ENCODE results near the gene HBEGF.
A peak's percentile ranks its signal among the peaks of the same experiment; 100 is the strongest.
"Not testable (repeated sequence)": the region's sequence is repeated elsewhere in the genome, so short reads cannot be mapped to it uniquely, and the experiment has no call there.

The HBEGF gene

DNA sequence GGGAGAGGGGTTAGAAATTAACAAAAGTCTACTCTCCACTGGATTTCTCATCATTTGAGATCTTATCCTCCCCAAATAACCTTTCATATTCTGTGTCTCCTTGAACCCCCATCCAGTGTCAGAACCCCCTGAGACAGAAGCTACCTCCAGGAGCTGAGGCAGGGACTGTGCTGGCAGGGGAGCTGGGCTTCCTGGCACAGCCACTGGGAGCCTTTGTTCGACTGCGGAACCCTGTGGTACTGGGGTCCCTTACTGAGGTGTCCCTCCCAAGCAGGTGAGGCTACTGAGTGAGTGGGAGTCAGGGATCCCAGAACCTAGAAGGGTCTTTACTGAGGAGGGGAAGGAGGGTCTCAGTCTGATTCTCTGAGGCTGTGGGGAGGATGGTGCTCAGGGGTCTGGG, 15.5 kb upstream of the HBEGF start:
- no peak for DNase-seq (ENCODE audit: low read depth in 1 of 2, low spot score in 1 of 2)

DNA sequence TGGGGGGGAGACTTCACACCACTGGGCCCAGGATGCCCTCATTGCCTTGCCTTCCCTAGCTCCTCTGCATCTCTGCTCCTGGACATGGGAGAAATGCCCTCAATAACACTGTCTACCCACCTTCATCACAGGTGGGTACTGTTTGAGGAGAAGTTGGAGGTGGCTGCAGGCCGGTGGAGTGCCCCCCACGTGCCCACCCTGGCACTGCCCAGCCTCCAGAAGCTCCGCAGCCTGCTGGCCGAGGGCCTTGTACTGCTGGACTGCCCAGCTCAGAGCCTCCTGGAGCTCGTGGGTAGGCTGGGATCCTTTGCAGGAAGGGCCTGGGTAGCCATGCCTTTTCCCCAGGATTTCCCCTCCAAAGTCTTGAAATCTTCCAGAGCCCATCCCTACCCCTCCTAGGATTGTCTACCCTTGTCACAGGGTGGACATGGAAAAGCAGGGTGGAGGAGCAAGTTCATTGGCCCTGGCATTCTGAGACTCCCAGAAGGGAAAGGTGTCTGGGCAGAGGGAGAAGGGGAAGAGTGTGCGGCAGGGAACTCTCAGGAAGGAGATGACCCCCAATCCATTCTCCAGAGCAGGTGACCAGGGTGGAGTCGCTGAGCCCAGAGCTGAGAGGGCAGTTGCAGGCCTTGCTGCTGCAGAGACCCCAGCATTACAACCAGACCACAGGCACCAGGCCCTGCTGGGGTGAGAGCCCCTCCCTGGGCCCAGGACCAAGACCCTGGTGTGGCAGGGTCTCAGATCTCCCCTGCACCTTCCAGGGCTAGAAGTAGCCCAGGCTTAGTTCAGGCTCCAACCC, 14.5 kb upstream of the HBEGF start:
- DNase-seq (ENCODE audit: low read depth in 1 of 2, low spot score in 1 of 2), result no peak

DNA sequence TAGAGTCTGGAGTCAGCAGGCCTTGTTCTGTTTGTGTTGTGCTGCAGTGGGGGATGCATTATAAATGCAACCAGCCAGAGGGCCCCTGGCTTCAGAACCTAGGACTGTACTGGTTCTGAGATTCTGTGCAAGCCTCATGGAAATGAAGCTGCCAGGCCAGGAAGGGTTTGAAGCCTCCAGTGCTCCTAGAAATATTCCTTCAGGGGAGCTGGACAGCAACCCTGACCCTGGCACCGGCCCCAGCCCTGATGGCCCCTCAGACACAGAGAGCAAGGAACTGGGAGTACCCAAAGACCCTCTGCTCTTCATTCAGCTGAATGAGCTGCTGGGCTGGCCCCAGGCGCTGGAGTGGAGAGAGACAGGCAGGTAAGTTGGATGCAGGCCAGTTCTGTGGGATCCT, 13.7 kb upstream of the HBEGF start, which contains the start of gene SLC4A9:
TSS of gene SLC4A9 (plus strand) at position 94 of the 400 bp plus-strand sequence. CDS start at position 137, 43 bp downstream.
- no peak for DNase-seq (ENCODE audit: low read depth in 1 of 2, low spot score in 1 of 2)

DNA sequence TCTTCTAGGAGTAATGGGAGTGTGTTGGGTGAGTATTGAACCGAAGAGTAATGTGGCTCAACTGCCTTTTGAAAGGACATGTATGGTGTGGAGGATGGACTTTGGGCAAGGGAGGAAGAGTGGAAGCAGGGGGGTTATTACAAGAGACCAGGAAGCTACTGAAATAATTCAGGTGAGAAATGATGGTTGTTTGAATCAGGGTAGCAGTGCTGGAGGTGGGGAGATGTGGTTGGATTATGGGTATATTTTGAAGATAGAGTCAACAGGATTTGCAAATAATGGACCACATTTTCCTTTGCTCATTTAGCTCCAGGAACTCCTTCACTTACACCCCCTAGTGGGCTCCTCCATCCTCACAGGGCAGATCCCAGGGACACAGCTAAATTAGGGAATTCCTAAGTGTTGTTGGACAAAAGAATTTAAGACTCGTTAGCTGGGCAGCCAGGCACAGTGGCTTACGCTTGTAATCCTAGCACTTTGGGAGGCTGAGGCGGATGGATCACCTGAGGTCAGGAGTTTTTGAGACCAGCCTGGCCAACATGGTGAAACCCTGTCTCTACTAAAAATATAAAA, 12.4 kb upstream of the HBEGF start:
- DNase-seq (ENCODE audit: low read depth in 1 of 2, low spot score in 1 of 2), result no peak

DNA sequence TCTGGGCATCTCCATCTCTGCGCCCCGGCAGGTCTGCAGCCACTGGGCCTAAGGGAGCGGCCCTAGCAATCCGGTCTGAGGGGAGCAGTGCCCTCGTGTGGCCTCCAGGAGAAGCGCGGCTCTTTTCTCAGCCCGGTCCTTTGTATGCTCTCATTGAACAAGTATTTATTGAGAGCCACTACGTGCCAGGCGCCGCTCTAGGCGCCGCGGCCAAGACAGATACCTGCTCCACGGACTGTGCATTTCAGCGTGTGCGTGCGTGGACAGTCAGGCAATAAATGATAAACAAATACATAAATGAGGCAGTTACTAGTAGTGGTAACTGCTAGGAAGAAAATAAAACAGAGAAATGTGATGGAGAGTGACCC, 11.3 kb upstream of the HBEGF start:
- peak; percentile 37 to 53 for DNase-seq (ENCODE audit: low read depth in 1 of 2, low spot score in 1 of 2)

DNA sequence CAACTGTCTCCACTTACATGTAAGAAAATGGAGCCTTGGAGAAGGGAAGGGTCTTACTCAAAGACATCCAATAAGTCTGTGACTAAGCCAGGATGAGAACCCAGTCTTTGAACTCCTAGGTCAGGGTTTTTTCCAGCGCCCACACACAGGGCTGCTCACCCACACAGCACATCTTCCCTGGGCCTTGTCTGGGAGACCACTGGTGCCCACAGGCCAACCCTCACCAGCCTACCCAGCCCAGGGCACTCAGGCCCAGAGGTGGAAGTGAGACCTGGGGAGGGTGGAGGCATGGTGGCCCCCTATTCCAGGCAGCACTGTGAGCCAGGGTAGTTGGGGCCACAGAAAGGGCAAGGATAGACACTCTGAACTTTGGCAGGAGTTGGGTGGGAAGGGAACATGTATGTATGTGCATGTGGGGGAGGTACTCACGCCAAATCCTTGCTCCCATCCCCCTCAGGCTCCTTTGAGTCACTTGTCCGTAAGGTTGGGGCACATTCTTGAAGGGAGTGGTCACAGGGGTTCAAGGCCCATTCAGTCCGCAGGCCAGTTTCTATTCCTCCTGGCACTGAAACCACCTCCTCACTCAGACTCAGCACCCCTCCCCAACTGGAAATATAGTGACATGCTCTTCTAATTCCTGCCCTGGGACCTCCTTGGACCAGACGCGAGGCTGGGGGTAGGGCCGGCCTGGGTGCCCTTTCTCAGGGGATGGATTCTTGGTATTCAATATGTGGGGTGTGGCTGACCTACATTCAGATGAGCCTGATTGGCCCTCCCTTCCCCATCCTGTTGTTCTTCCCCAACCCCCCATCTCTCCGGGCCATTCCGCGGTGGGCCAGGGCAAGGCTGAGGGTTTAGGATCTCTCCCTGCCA, 10.7 kb upstream of the HBEGF start:
- DNase-seq (ENCODE audit: low read depth in 1 of 2, low spot score in 1 of 2), result no peak

DNA sequence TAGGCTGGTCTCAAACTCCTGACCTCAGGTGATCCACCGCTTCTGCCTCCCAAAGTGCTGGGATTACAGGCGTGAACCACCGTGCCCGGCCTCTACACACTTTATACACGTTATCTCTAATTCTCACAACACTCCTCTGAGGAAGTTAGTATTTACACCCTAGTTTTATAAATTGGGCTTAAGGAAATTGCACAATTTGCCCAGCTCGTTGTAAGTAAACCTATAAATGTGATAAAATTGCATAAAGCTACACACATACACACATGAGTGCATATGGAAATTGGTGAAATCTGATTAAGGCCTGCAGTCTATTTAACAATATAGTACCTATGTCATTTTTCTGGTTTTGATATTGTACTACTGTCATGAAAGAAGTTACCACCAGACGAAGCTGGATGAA, 9.1 kb upstream of the HBEGF start:
- DNase-seq (ENCODE audit: low read depth in 1 of 2, low spot score in 1 of 2), result no peak

DNA sequence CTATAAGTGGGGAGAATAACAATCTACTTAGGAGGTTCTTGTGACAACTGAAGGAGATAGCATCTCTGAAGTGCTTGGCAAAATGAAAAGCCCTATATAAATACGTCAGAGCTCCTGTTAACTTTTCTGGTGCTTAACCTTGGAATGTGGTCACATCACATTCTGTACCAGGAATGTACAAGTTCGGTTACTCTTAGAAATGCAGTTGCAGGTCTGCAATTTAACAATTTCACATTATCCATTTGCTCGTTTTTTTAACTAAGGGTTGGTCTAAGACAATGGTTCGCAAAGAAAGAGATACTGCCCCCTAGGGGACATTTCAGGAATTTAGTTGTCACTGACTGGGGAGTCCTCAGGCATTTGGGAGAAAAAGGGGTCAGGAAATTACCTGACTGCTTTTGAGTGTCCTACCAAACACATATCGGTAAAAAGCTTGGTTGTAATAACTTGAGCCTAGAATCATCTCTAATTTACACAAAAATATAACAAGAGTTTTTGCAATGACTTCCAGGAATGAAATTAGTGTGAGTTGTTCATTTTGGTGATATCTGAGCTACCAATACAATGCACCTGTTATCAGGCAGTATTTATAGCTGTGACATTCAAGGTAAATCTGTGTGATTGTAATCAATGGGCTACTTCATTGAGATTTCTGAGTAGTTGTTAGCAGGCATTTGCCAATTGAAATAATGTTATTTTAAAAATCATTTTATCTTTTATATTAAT, 5.4 kb upstream of the HBEGF start:
- peak in 1 of 2 donors; percentile 28 for DNase-seq (ENCODE audit: low read depth in 1 of 2, low spot score in 1 of 2)

DNA sequence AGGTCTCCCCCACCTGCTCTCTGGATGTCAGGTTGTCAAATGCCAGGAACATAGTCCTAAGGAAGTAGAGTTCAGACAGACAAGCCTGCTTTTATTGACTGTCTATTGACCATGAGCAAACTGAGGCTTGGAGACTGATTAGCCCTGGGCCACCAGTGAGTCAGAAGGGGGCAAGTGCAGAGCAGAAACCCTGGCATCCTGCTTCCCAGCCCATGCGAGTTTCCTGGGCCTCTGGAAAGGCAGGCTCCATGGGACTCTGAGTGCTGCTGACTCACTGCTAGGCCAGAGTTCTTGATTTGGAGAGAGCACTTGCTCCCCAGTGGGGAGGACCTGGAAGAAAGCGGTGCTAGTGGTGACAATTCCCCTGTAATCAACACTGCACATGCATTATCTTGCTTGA, 2.8 kb upstream of the HBEGF start:
- no peak for DNase-seq (ENCODE audit: low read depth in 1 of 2, low spot score in 1 of 2)

DNA sequence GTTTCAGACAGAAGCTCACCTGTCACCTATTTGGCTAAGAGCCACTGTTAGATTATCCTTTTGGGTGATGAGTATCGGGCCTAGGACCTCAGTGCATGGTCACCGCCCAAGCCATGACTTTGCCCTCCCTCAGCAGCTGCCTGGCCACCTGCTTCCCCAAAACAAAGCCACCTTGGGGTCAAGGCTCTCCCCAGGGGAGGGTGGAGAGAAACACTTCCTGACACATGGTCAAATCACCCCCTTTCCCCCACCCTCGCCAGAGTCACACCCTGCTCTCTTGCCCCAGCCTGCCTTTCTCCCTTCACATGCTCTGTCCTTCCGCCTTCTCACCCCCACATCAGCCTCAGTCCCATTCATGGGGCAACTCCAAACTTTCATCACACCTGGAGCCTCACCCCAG, 1.7 kb upstream of the HBEGF start:
- DNase-seq (ENCODE audit: low read depth in 1 of 2, low spot score in 1 of 2), result no peak

DNA sequence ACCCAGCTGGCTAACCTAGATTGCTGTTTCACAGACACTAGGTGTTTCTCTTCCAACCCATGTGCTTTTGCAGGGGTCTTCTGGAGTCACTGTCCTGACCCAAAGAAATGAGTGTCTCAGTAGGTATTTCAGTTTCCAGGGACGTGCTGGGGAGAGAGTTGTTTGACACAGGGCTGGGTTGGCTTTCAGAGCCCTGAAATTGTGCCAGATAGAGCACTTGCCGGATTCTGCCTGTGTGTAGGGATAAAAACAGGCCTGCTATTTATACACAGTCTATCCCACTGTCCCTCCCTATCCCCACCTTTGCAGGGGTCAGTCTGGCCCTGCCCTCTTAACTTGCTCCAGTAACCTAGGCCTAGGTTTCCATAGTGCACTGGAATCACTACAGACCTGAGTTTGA, 957 bp upstream of the HBEGF start:
- DNase-seq (ENCODE audit: low read depth in 1 of 2, low spot score in 1 of 2), result no peak

DNA sequence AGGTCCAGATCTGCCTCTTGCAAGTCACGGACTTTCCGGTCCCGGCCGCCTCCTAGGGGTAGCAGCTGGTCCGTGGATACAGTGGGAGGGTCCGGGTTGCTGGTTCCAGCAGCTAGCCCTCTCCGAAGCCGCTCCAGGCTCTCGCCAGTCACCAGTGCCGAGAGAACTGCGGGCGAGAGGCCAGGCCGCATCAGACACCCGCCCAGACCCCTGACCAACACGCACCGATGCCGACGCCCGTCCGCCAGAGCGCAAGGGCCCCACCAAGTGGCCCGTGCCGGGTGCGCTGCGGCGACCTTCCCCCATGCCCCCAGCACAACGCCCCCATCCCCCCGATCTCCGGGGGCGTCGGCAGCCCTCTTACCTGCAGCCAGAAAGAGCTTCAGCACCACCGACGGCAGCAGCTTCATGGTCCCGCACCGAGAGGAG, 470 bp downstream of the HBEGF start:
- DNase-seq (ENCODE audit: low read depth in 1 of 2, low spot score in 1 of 2), result no peak

DNA sequence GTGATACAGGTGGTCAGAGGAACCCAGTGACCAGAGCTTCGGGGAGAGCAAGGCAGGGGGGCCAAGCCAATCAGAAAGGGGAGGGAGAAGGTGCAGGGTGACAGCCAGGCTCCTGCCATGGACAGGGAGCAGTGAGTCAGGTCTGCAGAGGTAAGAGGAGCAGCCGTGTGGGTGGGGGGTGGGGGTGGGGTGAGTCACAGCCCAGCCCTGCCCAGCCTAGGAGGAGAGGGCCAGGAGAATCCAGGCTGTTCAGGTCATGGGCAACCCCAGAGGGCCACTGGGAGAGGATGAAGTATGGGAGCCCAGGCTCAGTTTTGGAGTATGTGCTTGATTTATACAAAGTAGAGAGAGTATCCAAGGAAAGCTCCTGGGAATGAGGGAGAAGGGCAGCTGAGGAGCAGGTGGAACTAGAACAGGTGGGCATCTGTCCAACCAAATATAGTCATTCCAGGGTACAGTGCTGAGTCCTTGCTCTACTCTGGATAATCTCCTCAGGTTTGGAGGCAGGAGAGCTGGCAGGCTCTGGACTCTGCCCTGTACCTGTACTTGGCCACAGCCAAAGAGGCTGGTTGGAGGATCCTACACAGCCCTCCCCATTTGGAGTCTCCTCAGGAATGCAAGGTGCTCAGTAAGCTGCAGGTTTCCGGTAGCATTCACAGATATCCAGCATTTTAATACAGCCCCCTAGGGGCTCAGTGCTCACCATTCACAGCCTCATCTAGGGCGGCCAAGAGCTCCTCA, 1.6 kb downstream of the HBEGF start:
- no peak for DNase-seq (ENCODE audit: low read depth in 1 of 2, low spot score in 1 of 2)

DNA sequence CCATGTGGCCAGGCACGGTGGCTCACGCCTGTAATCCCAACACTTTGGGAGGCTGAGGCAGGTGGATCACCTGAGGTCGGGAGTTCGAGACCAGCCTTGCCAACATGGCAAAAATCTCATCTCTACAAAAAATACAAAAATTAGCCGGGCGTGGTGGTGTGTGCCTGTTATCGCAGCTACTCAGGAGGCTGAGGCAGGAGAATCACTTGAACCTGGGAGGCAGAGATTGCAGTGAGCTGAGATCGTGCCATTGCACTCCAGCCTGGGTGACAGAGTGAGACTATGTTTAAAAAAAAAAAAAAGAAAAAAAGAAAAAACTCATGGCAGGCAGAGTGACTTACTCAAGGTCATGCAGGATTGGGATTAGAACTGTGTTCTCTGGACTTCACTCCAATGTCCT, 2.6 kb downstream of the HBEGF start:
- not testable (repeated sequence) for DNase-seq (ENCODE audit: low read depth in 1 of 2, low spot score in 1 of 2)

DNA sequence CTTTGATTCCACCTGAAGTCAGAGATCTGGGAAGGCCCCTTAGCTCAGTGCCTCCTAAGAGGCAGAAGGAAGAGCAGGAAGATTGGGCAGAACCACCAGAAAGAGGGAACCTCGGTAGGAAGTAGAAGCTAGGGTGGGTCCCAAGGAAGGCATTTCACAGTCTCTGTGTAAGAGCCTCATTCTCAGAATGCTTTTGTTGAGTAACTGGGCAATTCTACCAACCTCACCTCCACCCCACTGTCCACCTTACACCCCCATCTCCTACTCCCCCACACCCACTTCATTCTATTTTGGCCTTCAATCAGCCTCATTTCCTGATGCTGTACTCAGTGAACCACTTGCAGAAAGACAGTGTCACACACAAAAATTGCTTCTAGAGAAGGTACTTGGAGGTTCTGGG, 3.5 kb downstream of the HBEGF start:
- DNase-seq (ENCODE audit: low read depth in 1 of 2, low spot score in 1 of 2), result no peak

DNA sequence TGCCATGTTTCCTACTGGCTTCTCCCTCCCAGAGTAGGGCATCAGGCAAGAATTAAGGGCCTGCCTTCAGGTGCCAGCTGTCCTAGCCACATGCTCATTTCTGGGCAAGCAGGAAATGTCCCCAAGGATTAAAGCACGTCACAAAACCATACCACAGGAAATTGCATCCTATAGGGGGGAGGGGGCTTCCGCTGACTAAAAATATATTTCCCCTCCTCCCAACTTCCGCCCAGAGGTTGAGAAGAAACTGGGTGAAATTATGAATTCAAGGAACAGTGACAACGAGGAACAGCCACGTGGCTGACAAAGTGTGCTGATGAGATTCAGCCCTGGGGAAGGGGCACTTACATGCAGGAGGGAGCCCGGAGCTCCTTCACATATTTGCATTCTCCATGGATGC, 4.1 kb downstream of the HBEGF start:
- no peak for DNase-seq (ENCODE audit: low read depth in 1 of 2, low spot score in 1 of 2)

DNA sequence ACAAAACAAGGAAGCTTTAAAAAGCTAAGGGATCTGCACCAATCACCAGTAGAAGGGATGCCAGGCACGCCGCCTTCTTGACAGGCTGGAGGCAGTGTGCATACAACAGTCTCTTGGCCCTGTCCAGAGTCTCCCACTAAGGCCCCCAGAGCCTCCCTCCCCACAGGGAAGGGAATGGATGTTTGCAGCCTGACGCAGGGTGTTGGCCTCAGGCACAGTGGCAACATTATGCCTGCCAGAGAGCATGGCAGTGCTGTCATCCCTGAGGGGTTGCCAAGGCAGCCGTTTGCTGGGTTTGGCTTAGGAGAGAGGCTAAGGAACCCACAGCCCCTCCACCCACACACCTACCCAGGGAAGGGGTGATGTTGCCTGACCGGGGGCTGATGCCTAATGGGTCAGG, 4.8 kb downstream of the HBEGF start:
- no peak for DNase-seq (ENCODE audit: low read depth in 1 of 2, low spot score in 1 of 2)

DNA sequence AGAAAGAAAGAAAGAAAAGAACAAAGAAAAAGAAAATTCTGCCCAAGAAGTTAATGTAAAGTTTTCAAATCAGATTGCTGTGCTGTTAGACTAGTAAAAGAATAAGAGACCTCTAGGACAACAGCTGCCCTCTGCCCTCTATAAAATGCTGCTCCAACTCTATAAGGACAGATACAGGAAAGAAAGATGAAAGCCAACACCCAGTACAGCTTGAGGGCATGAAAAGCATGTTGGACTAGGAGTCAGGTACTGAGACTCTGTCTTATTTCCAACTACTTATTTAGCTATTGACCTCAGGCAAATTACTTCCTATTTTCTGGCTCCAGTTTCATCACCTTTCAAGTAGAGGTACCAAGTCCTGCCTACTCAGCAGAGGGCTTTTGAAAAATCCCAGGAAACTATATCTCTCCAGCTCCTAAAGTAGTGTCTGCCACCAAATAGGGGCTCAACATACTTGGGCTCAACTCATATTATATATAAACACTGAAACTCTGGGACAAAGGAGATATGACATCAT, 5.7 kb downstream of the HBEGF start:
- DNase-seq (ENCODE audit: low read depth in 1 of 2, low spot score in 1 of 2), result no peak

DNA sequence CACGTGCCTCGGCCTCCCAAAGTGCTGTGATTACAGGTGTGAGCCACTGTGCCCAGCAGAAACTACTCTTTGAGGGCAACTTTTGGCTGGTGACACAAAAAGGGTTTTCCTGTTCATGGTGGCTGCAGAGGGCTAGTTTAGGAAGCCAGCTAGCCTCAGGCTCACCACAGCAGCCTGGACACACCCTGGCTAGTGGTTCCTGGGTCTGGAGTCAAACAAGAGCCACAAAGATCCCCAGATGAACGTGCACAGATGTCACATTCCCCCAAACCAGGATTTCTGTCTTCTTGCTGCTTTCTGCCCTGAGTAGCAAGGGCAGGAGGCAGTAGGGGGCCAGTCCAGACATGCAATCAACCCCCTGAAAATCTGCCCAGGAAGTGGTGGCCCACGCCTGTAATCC, 6.8 kb downstream of the HBEGF start:
- no peak for DNase-seq (ENCODE audit: low read depth in 1 of 2, low spot score in 1 of 2)

DNA sequence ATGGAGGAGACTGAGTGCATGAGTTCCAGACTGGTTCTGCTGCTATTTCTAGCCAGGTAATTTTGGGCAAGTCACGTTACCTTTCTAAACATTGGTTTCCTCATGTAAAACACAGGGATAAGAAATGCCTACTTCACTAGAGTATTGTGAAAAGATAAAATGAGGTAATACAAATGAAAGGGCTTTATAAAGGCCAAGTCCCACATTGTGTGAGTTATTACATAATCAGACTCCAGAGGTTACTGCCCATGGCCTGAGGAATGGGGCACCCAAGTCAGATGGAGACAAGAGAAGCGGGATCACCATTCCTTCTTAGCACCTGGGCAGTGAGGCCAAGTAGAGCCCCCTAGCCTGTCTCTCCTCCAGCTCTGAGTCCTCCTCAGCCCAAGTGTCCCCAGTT, 7.5 kb downstream of the HBEGF start:
- DNase-seq (ENCODE audit: low read depth in 1 of 2, low spot score in 1 of 2), result no peak
